Heart right ventricle (tissue), 16 donors: ENCODE results near the gene HHIP. TPM values are rescaled to one million over a fixed set of nuclear protein-coding genes. Genes with fewer than 3 reads are reported as not detected.

Experiments
- ATAC-seq, 8 donors: fragments of 200-7000 bp; cut with Tn5 transposase; one replicate each; pipeline ENCODE4 v1.9.1; 2020; ENCODE audit warnings: mild to moderate bottlenecking in 8 of 8, moderate library complexity in 8 of 8, moderate number of reproducible peaks in 1 of 8
- DNase-seq, 2 donors: peaks; one replicate each; pipeline ENCODE4 v3.0.0-alpha.2; 2020
- H3K27ac ChIP-seq, 10 donors: fragments of 200-600 bp; sonication (generic) in 2 of 10; one replicate each; pipeline versions ENCODE4 v1.5.0 to v1.8.0; 2020 to 2022; ENCODE audit warnings: mild to moderate bottlenecking in 3 of 10
- H3K27me3 ChIP-seq, 7 donors: fragments of 200-600 bp; one replicate each; pipeline ENCODE4 v1.8.0; 2021 to 2022; ENCODE audit warnings: mild to moderate bottlenecking in 2 of 7
- H3K36me3 ChIP-seq, 9 donors: fragments of 200-600 bp; sonication (generic) in 1 of 9; one replicate each; pipeline versions ENCODE4 v1.5.0 to v1.8.0; 2020 to 2022; ENCODE audit warnings: mild to moderate bottlenecking in 2 of 9
- H3K4me1 ChIP-seq, 9 donors: fragments of 200-600 bp; sonication (generic) in 1 of 9; one replicate each; pipeline versions ENCODE4 v1.5.0 to v1.8.0; 2020 to 2022; ENCODE audit warnings: mild to moderate bottlenecking in 4 of 9
- H3K4me3 ChIP-seq, 10 donors: fragments of 200-600 bp; sonication (generic) in 2 of 10; one replicate each; pipeline versions ENCODE4 v1.5.0 to v1.8.0; 2020 to 2022; ENCODE audit warnings: mild to moderate bottlenecking in 7 of 10, moderate library complexity in 2 of 10
- H3K9me3 ChIP-seq, 11 donors: fragments of 200-600 bp in 10 of 11; sonication (generic) in 2 of 11; one replicate each; pipeline versions ENCODE4 v1.5.0 to v1.8.0; 2013 to 2022; ENCODE audit warnings: mild to moderate bottlenecking in 2 of 11, control low read depth in 1 of 11, moderate library complexity in 1 of 11
- CTCF ChIP-seq, 9 donors: fragments of 200-600 bp; sonication (generic) in 2 of 9; IDR thresholded peaks; one replicate each; pipeline versions ENCODE4 v1.5.0 to v1.8.0; 2021 to 2022; ENCODE audit warnings: antibody characterized with exemption in 9 of 9, mild to moderate bottlenecking in 5 of 9, moderate library complexity in 1 of 9
- WGBS, 2 donors: extraction: QIAGEN DNeasy Blood & Tissue Kit; methylation state at CpG; one replicate each; pipeline ENCODE4 v1.1.7; 2013; ENCODE audit warnings: inconsistent platforms in 1 of 2; 5-methylcytosine and 5-hydroxymethylcytosine counted together
- intact Hi-C, 10 donors: fragments of 100-400 bp; cut with DNase I; formaldehyde crosslinking; loops; one replicate each; pipeline versions ENCODE4 v1.11.1 to v1.14.2; 2022
- polyA plus RNA-seq, 2 donors: library from polyadenylated mRNA; stranded (reverse); fragments of 200-250 nt; gene quantifications; one replicate each; pipeline ENCODE4 v1.2.3, GENCODE V29; 2013
- total RNA-seq, 10 donors: library from RNA; stranded (reverse); fragmentation: NEBNext Ultra II Directional in 3 of 10; extraction: Animal tissue kit (Norgen Biotek cat#: 25700) in 3 of 10; gene quantifications; one replicate each; pipeline versions ENCODE4 v1.2.1 to v1.2.4, GENCODE V29; 2021 to 2023
- donor health status: Arrhythmogenic right ventricular cardiomyopathy.
- donor health status: ischemic (EF 13 %, LVEDD 7.1; RV severe dilation, severe dysfunction).
- donor health status: healthy with polysubstance abuse.
- donor health status: DM: no; HTN: yes; CAD: no.
- donor health status: DM: no; HTN: no; CAD: no.
- donor health status: ischemic (EF 25% LVEDD 6.9; RV normal size, moderate dysfunction).
- donor health status: ischemic (EF 25% LVEDD 5.7; RV mildly dilated, moderate dysfunction).
- donor health status: healthy.
- donor health status: DM: yes; HTN: yes; CAD: no.
- donor health status: Ischemic cardiomyopathy.
- donor health status: ischemic (EF 35%, LVEDD 5.7; RV mildly dilated, moderate dysfunction).
- donor health status: nonischemic (EF 11% LVEDD 7.7; RV severe dilation, severe dysfunction).
- donor health status: DM: yes; HTN: yes; CAD: no.
- donor health status: PGD.
- donor health status: ischemic (EF 29% LVEDD 5.4; RV normal size, mild dysfunction).
- donor health status: nonischemic (EF 23%, LVEDD 6.1; RV moderate dilation, normal function).

Gene HHIP
- total and polyA plus RNA-seq, 12 donors = 0.02 to 0.49 (median 0.23) TPM; not detected in 6

- WGBS, 2 donors = 81 to 82% methylated on average over 2 of the region's 2 CpGs
These were observed 87.6 kb downstream of the HHIP start for GRCh38 chr4:144733566-144733965.

GRCh38 chr4:144734522-144734921 is 88.6 kb downstream of the HHIP start:
- no peaks in the 10 kb centered on the region for H3K9me3 ChIP-seq
- DNase-seq = no peak
- intact Hi-C loops = no loop called here
- no peaks in the 10 kb centered on the region for H3K4me1 ChIP-seq
- WGBS, 2 donors = 45 to 46% methylated on average over 4 of the region's 4 CpGs
- no peaks in the 10 kb centered on the region for H3K36me3 ChIP-seq
- H3K27me3 ChIP-seq = no peaks in the 10 kb centered on the region
- no peak overlapping the region for H3K4me3 ChIP-seq
- H3K27ac ChIP-seq = no peak overlapping the region
- no peak for ATAC-seq
- no peak for TF ChIP-seq CTCF (IDR thresholded peaks at IDR 0.05)

More at GRCh38 chr4:144733566-144733965, 87.6 kb downstream of the HHIP start:
- Histone ChIP-seq H3K36me3 (no peaks in the 10 kb centered on the region), H3K4me3 (no peak overlapping the region), H3K4me1 (no peaks in the 10 kb centered on the region), H3K27ac (no peak overlapping the region), H3K27me3 (no peaks in the 10 kb centered on the region), H3K9me3 (no peaks in the 10 kb centered on the region)
- ATAC-seq (no peak), DNase-seq (no peak)
- intact Hi-C loops = no loop called here
- TF ChIP-seq CTCF (IDR thresholded peaks at IDR 0.05) = no peak

- H3K4me3 ChIP-seq = no peak overlapping the region
- H3K27ac ChIP-seq = no peak overlapping the region
- WGBS, 2 donors = 93 to 97% methylated on average over 3 of the region's 3 CpGs
- no peaks in the 10 kb centered on the region for H3K9me3 ChIP-seq
- no peaks in the 10 kb centered on the region for H3K4me1 ChIP-seq
- no peaks in the 10 kb centered on the region for H3K27me3 ChIP-seq
- no peak for ATAC-seq
- TF ChIP-seq CTCF (IDR thresholded peaks at IDR 0.05) = no peak
- intact Hi-C loops = no loop called here
- no peak for DNase-seq
- no peaks in the 10 kb centered on the region for H3K36me3 ChIP-seq
These were observed 92.7 kb downstream of the HHIP start for GRCh38 chr4:144738649-144739048.

- Histone ChIP-seq H3K36me3 (no peaks in the 10 kb centered on the region), H3K4me1 (no peaks in the 10 kb centered on the region), H3K9me3 (no peaks in the 10 kb centered on the region), H3K4me3 (no peak overlapping the region), H3K27me3 (no peaks in the 10 kb centered on the region), H3K27ac (no peak overlapping the region)
- no peak for TF ChIP-seq CTCF (IDR thresholded peaks at IDR 0.05)
- no peak for ATAC-seq
- no peak for DNase-seq
- intact Hi-C loops = loop anchor here in 1 of 10 donors (10.0 kb wide), 1 partner anchor 125 kb away; no protein-coding TSS in a partner anchor
These were observed 93.6 kb downstream of the HHIP start for GRCh38 chr4:144739511-144740033.
